ENCODE measurements around the gene AP2A1.

The AP2A1 gene

DNA sequence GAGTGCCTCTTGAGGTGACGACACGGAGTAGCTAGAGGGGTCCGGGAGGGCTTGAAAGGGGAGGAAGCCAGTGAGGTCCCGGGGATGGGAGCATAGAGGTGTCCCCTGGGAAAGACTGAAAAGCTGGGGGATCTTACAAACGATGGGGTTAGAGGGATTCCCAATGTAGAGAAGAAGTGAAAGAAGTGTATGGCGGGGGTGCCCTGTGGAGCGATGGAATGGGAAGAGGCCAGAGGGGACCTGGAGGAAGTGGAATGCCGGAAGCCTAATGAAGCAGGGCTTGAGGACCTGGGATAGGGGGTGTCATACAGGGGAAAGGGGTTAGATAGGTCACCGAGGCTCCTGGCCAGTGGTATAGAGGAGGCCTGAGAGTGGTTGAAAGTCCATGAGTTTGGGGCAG lies 580 bp downstream of the AP2A1 start:
- no peak for DNase-seq

- no peak for DNase-seq
Observed at GRCh38 chr19:49767967-49768581, 1.3 kb downstream of the AP2A1 start.

- no peak for DNase-seq
Observed at GRCh38 chr19:49770529-49770928, 3.7 kb downstream of the AP2A1 start.

DNA sequence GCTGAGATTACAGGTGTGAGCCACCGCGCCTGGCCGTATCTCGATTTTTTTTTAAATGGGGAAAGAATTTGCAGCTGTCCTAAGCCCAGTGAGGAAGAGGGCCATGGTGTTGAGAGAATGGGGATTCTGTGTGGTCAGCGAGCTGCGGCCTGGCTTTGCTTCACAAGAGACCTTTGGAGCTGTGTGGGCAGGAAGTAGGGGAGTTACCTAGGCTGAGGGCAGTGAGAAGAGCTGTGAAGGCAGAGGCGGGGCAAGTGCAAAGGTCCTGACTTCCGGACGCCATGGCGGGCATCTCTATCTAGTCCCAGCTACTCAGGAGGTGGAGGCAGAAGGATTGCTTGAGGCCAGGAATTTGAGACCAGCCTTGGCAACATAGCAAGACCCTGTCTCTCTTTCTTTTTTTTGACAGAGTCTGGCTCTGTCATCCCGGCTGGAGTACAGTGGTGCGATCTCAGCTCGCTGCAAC lies 4.9 kb downstream of the AP2A1 start:
- DNase-seq = no peak

DNA sequence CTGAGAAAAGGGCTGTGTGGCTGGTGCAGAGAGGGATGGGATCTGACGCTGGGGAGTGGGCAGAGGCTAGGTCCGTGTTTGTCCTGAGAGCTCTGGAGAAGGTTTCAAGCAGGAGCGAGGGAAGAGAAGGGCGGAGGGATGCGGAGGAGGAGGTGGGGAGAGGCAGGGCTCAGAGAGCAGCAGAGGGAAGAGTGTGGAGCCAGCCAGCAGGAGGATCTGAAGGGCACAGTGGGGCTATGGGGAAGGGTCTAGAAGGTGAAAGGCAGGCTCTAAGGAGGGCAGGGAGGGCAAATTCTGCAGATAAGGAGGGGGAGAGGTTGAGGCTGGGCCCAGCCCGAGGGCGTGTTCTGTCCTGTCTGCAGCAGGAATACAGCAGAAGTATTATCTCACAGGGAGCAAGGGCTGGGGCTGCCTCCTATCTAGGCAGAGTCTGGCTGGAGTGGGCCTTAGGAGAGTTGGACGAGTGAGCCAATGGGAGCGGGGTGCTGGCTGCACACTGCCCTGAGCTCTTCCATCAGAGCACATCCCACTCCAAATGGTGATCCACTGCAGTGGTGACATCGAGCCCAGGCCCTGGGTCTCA lies 6.1 kb downstream of the AP2A1 start:
- DNase-seq = no peak

- DNase-seq = no peak
Observed at GRCh38 chr19:49773663-49774350, 7.0 kb downstream of the AP2A1 start.

- DNase-seq = no peak
Observed at GRCh38 chr19:49774969-49775368, 8.2 kb downstream of the AP2A1 start.

GRCh38 chr19:49775742-49776370 lies 9.1 kb downstream of the AP2A1 start:
- DNase-seq = no peak

DNA sequence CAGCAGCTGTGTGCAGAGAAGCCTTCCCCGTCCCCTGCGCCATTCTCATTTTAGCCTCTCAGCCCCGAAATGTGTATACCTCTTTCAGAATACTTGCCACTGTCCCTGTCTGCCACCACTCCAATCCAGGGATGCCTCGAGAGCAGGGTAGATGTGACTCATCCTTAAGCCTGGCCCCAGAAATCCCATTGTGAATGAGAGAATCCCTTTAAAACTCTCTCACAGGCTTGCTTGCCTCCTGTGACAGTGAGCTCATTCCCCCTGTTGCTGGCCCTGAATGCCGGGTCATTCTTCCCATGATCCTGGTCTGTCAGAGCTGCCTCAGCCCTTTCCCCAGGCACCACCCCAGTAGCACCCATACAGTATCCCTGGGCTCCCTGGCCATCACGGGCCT lies 9.6 kb downstream of the AP2A1 start:
- no peak for DNase-seq

DNA sequence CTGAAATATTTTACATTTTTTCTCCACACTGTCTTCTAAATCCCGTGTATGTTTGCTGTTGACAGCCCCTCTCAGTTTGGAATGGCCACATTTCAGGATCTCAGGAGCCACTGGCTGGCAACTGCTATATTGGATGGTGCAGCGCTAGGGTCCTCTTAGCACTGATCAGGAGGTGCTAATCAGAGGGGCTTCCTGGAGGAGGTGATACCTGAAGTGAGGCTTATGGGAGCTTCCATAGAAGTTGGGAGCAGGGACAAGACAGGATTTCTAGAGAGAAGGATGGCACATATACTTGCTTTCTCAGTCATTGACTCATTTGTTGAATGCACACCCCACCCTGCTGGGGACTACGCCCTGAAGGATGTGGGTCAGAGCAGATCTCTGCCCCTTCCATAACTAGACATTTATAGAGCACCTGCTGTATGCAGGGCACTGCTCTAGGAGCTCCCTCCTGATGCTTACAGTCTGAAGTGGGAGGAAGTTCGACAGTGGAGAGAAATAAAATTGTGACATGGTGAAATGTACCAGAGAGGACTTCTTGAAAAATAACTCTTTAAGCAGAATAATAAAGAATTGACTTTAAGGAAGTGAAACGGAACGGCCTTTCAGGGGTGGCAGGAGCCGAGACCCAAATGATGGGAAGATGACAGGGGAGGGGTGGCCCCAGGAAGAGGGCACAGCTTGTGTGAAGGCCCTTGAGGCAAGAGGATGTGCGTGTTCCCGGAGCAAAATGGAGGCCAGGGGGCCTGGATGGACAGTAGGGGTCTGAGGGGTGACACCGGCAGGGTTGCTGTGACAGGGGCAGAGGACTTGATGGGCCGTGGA lies 13.1 kb downstream of the AP2A1 start:
- no peak for DNase-seq

DNA sequence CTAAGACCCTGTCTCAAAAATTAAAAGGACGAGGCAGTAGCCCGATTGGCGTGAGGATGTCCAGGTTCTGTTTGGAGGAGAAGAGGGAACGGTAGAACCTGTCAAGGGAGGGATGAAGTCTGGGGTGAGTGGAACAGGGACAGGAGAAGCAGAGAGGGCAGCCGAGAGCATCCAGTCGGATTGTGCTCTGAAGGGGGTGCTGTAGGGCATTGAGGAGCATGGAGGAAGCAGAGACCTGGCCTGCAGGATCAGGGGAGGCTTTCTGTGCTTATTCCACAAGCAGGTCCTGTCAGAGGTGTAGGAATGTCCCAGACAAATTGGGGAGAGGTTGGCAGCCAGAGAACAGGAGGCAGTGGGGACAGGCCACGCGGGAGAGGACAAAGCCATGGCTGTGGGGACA lies 14.1 kb downstream of the AP2A1 start:
- DNase-seq = no peak

GRCh38 chr19:49781394-49781793 lies 14.6 kb downstream of the AP2A1 start:
- DNase-seq = no peak

- no peak for DNase-seq
Observed at GRCh38 chr19:49782515-49782914, 15.7 kb downstream of the AP2A1 start.

DNA sequence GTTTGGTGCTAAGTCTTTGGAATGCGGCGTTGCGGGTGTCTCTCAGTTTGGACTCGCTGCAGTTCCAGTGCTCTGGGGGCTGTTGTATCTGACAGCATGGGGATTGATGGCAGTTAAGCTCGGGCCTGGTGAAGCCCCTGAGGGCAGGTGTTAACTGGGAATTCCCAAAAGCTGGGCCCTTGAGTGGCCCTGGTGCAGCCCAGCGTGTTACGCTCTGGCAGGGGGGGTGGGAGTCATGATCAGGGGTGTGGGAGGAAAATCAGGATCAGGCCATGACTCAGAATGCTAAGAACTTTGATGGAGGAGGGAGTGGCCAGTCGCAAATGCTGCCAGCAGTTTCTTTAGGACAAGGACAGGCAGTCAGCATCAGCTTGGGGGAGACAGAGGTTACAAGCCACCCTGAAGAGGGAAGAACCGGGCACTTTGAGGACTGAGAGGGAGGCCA lies 19.6 kb downstream of the AP2A1 start:
- no peak for DNase-seq

DNA sequence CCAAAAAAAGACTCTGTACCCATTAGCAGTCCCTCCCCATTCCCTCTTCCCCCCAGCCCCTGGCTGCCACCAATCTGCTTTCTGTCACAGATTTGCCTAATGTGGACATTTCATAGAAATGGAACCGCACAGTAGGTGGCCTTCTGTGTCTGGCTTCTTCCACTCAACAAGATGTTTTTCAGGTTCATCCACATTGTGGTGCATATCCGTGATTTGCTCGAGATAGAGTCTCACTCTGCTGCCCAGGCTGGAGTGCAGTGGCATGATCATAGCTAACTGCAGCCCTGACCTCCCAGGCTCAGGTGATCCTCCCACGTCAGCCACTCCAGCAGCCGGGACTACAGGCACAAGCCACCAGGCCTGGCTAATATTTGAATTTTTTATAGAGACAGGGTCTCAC lies 20.9 kb downstream of the AP2A1 start:
- no peak for DNase-seq

DNA sequence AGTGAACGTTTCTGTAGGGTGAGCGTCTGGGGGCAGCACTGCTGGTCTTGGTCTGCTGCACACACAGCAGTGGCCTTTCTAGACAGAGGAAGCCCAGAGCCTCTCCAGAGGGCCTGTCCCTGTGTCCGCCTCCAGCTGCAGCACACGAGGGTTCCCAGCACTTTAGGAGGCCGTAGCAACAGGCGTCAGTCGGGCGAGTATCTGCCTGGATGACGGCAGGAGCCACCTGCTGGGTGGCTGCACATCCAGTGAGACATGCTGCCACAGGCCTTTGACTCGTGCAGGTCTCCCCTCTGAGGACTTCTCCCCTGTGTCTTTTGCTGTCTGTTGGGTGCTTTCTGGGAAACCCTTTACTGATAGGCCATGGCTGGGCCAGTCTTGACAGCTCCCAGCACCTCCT lies 22.1 kb downstream of the AP2A1 start:
- no peak for DNase-seq

- DNase-seq = no peak
Observed at GRCh38 chr19:49790866-49791265, 24.1 kb downstream of the AP2A1 start.

GRCh38 chr19:49791776-49792445 lies 25.1 kb downstream of the AP2A1 start:
- DNase-seq = no peak

- no peak for DNase-seq
Observed at GRCh38 chr19:49792829-49793560, 26.2 kb downstream of the AP2A1 start.

DNA sequence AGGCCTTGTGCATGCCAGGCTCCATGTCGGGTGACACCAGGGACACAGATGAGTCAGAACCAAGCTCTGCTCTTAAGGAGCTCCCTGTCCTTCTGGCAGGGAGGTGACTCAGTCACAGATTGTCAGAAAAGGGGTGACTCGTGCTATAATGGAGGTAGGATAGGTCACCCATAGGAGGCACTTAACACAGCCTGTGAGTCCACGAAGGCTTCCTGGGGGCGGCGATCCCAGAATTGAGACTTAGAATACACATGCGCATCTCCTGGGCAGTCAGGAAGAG lies 26.7 kb downstream of the AP2A1 start:
- no peak for DNase-seq

- no peak for DNase-seq
Observed at GRCh38 chr19:49795615-49796014, 28.8 kb downstream of the AP2A1 start.

DNA sequence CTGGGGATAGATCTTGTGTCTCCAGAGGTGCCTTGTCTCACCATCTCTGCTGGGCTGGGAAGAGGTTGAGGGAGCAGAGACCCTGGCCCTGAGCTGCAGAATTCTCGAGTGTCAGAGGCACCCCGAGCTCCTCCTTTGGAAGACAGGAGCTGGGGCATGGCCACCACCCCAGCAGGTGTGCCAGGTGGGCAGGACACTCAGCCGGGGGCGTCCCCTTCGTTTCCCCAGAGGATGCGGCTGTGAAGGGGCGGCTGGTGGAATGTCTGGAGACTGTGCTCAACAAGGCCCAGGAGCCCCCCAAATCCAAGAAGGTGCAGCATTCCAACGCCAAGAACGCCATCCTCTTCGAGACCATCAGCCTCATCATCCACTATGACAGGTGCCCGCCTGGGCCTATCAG lies 31.8 kb downstream of the AP2A1 start:
- DNase-seq = no peak

Measured in NCI-H524 treated with DMSO at 0.1 percent for 48 hours (cell line).